Measurements from ENCODE around the gene CLIC4.
"Not testable (repeated sequence)": the region's sequence is repeated elsewhere in the genome, so short reads cannot be mapped to it uniquely, and the experiment has no call there.

The CLIC4 gene

DNA sequence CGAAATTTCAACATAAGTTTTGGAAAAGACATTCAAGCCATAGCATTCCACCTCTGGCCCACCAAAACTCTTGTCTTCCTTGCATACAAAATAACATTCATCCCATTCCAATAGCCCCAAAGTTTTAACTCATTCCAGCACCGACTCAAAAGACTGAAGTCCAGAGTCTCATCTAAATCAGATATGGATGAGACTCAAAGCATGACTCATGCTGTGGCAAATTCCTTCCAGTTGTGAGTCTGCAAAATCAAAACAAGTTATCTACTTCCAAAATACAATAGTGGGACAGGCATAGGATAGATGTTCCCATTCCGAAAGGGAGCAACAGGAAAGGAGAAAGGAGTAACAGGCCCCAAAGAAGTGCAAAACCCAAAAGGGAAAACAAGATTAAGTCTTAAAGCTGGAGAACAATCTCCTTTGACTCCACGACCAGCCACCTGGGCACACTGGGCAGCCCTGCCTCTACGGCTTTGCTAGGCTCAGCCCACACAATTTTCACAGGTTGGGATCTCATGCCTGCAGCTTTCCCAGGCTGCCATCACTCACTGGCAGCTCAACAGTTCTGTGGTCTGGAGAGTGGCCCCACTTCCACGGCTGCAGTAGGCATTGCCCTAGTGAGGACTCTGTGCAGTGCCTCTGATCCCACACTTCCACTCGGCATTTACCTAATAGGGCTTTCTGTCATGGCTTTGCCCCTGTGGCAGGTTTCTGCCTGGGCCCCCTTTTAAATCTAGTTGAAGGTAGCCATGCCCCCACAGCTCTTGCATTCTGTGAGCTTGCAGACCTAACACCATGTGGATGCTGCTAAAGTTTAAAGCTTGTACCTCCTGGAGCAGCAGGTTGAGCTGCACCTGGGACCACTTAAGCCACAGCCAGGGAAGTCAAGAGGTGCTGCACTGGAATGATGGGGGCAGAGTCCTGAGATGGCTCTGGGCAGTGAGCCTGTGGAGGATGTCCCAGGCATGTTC, 133.8 kb downstream of the CLIC4 start:
- no peak for DNase-seq (ENCODE audit: low spot score)

DNA sequence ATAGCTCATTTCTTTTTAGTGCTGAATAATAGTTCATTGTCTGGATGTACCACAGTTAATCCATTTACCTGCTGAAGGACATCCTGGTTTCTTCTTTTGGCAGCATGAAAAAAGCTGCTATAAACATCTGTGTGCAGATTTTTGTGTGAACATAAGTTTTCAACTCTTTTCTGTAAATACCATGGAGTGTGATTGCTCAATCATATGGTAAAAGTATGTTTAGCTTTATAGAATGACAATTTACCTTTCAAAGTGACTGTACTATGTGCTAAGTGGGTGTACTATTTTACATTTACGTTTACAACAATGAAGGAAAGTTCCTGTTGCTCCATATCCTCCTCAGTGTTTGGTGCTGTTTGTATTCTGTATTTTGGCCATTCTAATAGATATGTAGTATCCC, 135.8 kb downstream of the CLIC4 start:
- no peak for DNase-seq (ENCODE audit: low spot score)

DNA sequence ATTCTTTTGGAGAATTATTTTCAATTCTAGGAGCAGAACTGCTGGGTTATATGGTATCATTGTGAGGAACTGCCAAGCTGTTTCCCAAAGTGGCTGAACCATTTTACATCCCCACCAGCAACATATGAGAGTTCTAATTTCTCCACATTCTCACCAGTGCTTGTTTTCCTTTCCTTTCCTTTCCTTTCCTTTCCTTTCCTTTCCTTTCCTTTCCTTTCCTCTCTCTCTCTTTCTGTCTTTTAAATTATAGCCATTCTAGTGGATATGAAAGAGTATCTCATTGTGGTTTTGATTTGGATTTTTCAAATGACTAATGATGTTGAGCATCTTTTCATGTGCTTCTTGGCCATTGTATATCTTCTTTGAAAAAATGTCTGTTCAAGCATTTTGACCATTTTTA, 139.5 kb downstream of the CLIC4 start:
- no peak for DNase-seq (ENCODE audit: low spot score)

DNA sequence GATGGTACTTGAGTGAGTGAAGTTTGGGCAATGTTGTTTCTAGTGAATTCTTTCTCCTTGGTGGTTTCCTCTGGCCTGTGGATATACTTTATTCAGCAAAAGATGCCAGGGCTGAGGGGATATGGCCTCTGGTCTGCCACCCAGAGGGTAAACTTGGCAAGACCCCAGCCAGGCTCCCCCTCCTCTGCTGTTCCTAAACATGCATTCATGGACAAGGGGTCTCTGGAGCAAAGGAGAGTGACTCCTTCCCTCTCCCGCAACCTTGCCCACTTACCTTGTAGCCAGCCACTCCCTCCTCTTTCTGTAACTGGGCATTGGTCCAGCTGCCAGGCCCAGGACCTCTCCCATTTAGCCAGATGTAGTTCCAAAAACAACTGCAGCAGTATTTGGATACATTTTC, 141.0 kb downstream of the CLIC4 start:
- DNase-seq (ENCODE audit: low spot score): no peak

DNA sequence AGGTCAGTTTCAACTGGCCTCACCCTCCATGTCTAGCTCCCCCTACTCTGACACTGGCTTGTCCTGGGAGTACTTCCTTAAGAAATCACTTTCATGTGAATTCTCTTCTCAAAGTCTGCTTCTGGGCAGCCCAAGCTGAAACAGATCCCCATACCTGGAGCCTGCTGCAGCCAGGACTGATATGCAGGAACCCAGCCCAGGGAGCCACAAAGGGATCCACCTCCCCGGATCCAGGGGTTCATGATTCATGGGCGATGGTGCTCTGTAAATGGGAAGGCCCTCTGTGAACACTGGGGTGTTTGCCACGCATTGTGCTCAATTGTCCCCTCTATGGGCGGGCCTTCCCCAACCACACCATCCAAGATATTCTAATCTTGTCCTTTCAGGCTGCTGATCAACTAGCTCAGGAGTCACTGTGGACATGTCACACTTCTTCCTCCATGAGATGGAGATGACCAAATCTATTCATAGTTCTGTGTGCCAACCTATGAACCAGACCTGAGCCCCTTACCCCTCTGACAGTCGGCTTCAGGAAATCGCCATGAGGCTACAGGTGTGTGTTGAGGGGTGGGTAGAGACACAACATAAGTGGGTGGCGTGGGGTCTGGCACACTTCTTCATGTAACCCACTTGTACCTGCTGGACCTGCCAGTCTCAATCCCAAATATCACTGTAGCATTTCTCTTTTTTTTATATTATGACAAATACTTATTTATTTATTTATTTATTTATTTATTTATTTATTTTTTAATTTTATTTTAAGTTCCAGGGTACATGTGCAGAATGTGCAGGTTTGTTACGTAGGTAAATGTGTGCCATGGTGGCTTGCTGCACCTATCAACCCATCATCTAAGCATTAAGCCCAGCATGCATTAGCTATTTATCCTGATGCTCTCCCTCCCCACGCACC, 143.1 kb downstream of the CLIC4 start:
- DNase-seq (ENCODE audit: low spot score): no peak

DNA sequence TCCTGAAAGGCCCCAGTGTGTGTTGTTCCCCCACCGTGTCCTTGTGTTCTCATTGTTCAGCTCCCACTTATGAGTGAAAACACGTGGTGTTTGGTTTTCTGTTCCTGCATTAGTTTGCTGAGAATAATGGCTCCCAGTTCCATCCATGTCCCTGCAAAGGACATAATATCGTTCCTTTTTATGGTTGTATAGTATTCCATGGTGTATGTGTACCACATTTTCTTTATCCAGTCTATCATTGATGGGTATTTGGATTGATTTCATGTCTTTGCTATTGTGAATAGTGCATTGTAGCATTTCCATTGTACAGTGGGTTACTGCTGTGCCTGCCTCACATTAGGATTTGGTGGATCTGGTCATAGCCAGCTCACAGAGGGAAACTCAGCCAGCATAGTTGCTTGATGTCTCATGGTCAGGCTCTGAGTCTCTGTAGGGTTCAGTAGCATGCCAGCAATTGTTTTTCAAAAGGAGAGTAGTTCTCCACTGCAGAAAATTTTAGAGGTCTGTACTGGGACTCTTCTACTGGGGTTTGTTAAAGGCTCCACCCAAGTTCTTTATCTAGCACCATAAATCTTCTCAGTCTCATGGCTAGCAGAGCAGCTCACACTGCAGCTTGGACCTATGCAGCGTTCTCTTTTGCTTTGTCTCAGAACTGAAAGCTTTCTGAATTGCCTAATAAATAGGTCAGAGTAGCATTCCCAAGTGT, 143.9 kb downstream of the CLIC4 start:
- no peak for DNase-seq (ENCODE audit: low spot score)

DNA sequence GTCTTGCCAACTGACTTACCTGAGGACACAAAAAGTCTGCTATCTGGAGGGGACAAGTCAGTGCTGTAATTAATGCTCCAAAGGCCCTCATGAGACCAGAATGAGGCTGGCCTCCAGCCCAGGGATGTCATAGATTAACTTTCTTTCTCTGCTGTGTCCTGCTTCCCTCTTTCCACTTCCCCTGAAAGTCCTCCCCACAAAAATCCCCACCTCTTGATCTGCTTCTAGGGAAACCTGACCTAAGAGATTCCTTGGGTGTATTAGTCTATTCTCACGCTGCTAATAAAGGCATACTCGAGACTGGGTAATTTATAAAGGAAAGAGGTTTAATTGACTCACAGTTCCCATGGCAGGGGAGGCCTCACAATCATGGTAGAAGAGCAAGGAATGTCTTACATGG, 145.6 kb downstream of the CLIC4 start:
- DNase-seq (ENCODE audit: low spot score): no peak

DNA sequence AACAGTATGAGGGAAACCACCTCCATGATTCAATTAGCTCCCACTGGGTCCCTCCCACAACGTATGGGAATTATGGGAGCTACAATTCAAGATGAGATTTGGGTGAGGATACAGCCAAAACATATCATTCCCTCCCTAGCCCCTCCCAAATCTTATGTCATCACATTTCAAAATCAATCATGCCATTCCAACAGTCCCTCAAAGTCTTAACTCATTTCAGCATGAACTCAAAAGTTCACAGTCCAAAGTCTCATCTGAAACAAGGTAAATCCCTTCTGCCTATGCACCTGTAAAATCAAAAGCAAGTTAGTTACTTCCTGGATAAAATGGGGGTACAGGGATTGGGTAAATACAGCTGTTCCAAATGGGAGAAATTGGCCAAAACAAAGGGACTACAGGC, 146.1 kb downstream of the CLIC4 start:
- DNase-seq (ENCODE audit: low spot score): not testable (repeated sequence)

DNA sequence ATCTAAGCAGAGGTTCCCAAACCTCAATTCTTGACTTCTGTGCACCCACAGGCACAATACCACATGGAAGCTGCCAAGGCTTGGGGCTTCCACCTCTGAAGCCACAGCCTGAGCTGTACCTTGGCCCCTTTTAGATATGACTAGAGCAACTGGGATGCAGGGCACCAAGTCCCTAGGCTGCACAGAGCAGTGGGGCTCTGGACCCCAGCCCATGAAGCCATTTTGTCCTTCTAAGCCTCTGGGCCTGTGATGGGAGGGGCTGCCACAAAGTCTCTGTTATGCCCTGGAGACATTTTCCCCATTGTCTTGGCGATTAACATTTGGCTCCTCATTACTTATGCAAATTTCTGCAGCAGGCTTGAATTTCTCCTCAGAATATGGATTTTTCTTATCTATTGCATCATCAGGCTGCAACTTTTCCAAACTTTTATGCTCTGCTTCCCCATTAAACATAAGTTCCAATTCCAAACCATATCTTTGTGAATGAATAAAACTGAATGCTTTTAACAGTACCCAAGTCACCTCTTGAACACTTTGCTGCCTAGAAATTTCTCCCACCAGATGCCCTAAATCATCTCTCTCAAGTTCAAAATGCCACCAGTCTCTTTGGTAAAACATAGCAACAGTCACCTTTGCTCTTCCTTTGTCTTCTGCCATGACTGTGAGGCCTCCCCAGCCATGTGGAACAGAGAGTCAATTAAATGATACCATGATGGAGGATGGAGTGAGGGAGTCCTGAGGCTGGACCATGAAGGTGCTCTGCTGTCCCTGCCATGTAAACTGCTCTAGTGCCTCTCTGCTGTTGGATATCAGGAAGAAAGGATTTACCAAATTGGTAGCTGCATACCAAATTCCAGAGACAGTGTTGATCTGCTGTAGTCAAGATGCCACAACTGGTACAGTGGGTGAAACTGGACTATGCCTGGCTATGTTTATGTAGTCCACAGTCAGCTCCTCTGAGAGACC, 147.2 kb downstream of the CLIC4 start:
- DNase-seq (ENCODE audit: low spot score): no peak

DNA sequence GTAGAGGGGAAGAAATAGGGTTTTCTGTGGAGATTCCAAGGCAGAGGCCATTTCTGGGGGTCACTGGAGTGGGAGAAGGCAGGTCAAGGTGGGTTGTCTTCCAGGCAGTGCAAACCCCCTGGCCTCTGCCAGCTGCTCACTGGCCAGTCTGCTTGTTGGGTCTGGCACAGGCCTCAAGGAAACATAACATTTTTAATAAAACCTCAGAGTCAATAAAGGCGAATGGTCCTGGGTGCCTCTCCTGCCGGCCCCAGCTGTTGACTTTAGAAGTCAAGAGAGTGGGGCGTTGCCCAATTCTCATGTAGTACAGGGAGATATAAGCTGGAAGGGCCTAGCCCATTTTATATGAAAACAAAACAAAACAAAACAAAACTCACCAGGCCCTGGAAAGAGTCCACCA, 148.2 kb downstream of the CLIC4 start:
- no peak for DNase-seq (ENCODE audit: low spot score)

All from HuH-7 (cell line).